ENCODE results near the gene FHOD1.

GRCh38 chr16:67202426-67202825 is 44.9 kb downstream of the FHOD1 start:
- TF ChIP-seq CTCF (IDR thresholded peaks at IDR 0.05): no peak
- no peak for TF ChIP-seq EP300 (IDR thresholded peaks at IDR 0.05)
- no peak for TF ChIP-seq POLR2AphosphoS5 (IDR thresholded peaks at IDR 0.05)

Data from suprapubic skin (tissue), 4 donors.